Tibial nerve (tissue), 4 donors: ENCODE data around the gene SLC25A18.

Source experiments
- CTCF ChIP-seq, 5 experiments: fragments of 200-600 bp in 3 of 5; fragments of 450-650 bp in 2 of 5; sonication (generic) in 3 of 5; IDR thresholded peaks; one replicate each; pipeline ENCODE4 v1.5.1; 2016 to 2019; ENCODE audit warnings: antibody characterized with exemption in 5 of 5, mild to moderate bottlenecking in 3 of 5, moderate library complexity in 2 of 5
- EP300 ChIP-seq, 2 donors: sonication (generic); formaldehyde crosslinking; IDR thresholded peaks; one replicate each; pipeline ENCODE4 v1.6.1; 2017; ENCODE audit warnings: antibody characterized with exemption in 2 of 2, mild to moderate bottlenecking in 1 of 2
- POLR2A ChIP-seq, 2 donors: fragments of 450-650 bp; IDR thresholded peaks; one replicate each; pipeline ENCODE4 v1.6.1; 2017; ENCODE audit warnings: antibody characterized with exemption in 2 of 2, mild to moderate bottlenecking in 2 of 2, moderate library complexity in 2 of 2

GRCh38 chr22:17601031-17601430 lies 37.7 kb downstream of the SLC25A18 start:
- no peak for TF ChIP-seq EP300 (IDR thresholded peaks at IDR 0.05)
- TF ChIP-seq POLR2A (IDR thresholded peaks at IDR 0.05) = no peak
- TF ChIP-seq CTCF (IDR thresholded peaks at IDR 0.05) = no peak
